NCI-H69 (cell line): ENCODE measurements around the gene PCED1A.
A peak's percentile ranks its signal among the peaks of the same experiment; 100 is the strongest.
"Not testable (repeated sequence)": the region's sequence is repeated elsewhere in the genome, so short reads cannot be mapped to it uniquely, and the experiment has no call there.

Experiments
- DNase-seq: peaks from one replicate; lab custom pipeline; 2025; lab: John Stamatoyannopoulos, UW

Gene PCED1A

DNA sequence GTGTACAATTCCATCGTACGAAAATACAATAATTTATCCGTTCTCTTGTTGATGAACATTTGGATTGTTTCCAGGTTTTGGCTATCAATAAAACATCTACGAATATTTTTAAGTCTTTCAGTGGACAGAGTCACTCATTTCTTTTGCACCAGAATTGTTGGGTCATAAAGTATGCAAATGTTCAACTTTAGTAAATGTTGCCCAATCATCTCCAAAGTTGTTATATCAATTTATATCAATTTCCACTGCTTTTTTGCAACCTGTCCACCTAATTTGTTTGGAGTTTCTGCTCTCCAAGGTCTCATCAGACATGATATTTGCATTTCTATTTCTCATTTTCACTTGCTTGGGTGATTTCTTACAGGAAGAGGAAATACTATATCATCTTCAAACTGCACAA, 13.8 kb downstream of the PCED1A start:
- DNase-seq = no peak

DNA sequence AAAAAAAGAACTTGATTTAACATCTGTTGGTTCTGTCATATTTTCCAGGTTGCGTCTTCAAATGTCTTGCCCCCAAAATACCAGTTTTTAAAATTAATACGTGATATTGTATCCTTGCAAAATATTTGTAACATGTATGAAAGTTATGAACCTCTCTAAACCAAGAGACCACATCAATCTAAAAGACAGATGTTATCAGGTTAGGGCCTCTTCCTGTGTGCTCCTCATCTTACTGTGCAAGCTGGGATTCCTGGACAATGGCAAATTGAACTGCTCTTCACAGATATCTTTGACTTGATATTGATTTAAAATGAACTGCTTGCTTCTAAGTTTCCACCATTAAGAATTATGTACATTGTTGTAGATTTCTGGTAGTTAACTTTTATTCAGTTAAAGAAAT, 14.7 kb downstream of the PCED1A start:
- no peak for DNase-seq

DNA sequence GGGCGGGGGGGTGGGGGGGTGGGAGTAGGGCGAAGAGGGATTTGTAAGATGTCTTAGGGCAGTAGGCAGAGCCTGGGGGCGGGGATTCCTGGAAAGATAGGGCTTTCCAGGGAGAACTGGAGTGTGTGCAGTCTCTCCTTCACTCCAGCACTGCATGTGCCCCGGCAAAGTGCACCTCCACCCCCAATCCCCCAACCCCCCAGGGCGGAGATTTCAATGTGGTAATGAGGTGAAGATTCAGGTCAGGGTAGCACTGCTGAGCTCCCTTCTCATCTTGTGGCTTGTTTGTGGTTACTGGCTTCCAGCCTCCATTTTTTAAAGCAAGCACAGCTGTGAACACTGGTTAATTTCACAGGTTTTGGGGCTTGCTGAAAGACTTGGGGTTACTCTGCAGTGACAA, 18.4 kb downstream of the PCED1A start:
- peak; percentile 27 for DNase-seq

DNA sequence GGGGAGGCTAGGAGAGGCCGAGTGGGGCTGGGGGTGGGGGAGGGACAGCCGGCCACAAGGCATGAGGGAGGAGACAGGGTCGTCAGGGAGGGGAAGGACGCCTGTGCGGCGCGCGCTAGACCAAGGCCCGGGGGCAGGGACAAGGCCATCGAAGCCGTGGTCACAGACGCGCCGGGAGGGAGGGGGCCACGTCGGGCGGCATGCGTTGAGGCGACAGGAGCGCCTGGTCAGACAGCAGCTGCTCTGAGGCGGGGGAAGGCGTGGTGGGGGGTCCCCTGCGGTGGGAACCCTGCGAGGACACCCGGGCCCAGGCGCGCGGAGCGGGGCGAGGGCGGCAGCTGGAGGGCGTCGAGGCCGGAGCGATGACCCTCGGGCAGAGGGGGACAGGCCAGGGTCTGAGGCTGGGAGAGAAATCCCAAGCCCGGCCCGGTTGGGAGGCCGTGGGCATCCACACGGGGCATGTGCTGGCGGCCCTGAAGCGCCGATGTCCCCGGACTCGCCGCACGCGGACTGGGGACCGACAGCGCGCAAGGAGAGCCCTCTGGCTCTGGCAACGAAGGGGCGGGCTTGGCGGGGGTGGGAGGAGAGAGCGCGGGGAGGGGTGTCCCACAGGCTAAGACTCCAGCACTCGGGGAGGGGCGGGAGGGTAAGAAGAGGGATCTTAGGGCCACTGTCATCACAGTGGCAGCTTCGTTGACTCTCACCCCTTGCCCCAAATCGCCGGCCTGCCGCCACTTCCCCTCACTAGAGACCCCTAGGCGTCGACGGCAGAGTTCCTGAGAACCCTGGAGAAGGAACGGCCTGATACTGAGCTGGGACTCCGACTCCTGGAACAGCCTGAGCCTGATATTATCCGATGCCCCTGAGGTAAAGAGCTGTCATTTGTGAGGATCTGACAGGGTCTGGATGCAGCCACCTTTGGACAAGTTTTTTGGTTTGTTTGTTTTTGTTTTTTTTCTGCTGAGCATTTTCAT, 19.3 kb downstream of the PCED1A start:
- peak; percentile 11 for DNase-seq

GRCh38 chr20:2820084-2820895, 20.2 kb downstream of the PCED1A start:
- DNase-seq = no peak

- DNase-seq = no peak
Measured at GRCh38 chr20:2817891-2818595, 22.4 kb downstream of the PCED1A start.

DNA sequence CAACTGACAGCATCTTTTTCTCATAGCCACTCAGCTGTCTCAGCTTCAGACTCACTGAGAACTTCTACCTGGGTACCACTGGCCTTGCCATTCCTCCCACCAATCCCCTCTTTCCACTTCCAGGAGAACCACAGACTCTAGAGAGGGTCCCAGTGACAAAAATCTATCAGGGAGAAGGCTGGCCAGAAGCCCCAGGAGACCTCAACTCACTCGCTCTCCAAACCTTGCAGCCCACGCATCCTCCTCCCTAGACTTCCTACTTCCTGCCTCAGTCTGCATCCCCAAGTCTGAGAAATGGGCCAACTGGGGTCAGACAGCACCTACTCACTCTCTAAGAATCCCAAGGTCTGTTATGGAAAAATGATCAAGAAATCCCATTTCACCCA, 23.1 kb downstream of the PCED1A start:
- DNase-seq = no peak

- DNase-seq = peak; percentile 21
Measured at GRCh38 chr20:2816583-2817340, 23.7 kb downstream of the PCED1A start.

- DNase-seq = no peak
Measured at GRCh38 chr20:2816030-2816582, 24.3 kb downstream of the PCED1A start, which contains the start of gene TMEM239. Gene TMEM239 (plus strand): TSS chr20:2816364. CDS start chr20:2816555, 191 bp downstream.

- DNase-seq = no peak
Measured at GRCh38 chr20:2815242-2815900, 25.1 kb downstream of the PCED1A start.

GRCh38 chr20:2814587-2815051, 25.8 kb downstream of the PCED1A start, which contains the start of gene C20orf141:
Gene C20orf141 (plus strand): TSS chr20:2814987. CDS start chr20:2815185, 198 bp downstream.
- DNase-seq = peak; percentile 92

GRCh38 chr20:2814076-2814475, 26.4 kb downstream of the PCED1A start:
- peak; percentile 32 for DNase-seq

DNA sequence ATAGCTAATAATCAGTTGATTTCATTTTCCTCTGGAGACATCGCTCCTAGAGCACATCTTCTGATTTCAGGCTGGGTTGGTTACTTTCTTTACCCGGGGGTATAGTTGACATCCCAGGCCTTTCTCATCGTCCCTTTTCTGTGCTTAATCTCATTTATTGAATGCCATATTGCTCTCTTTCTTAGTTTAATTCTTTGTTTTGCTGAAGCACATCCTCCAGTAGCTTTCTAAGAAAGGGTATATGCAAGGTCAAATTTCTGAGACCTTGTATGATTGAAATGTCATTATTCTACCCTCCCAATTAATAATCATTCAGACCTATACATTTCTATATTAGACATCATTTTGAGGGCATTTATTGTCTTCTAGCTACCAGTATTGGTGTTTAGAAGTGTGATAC, 28.3 kb downstream of the PCED1A start:
- no peak for DNase-seq

DNA sequence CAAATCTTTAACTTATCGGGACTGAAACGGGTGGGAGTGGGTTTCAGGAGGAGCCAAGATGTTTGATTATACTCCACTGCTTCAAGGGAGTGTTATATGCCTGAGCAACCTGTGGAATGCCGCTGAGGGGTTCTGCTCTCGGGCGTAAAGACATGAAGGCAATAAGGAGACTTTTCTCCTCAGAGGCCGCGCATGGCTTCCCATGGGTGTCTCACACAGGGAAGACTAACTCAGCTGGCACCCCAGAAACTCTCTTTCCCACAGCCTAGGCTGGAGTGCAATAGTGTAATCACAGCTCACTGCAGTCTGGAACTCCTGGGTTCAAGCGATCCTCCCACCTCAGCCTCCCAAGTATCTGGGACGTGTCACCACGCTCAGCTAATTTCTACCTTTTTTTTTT, 30.8 kb downstream of the PCED1A start:
- no peak for DNase-seq

DNA sequence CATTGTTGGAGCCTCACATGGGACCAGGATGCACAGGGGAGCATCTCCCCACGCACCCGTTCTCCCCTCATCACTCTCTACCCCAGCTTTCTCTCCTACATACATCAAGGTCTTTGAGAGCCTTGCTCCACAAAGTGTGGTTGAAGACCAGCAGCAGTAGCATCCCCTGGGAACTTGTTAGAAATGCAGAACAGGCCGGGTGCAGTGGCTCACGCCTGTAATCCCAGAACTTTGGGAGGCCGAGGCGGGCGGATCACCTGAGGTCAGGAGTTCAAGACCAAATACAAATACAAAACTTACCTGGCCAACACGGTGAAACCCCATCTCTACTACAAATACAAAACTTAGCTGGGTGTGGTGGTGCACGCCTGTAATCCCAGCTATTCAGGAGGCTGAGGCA, 32.5 kb downstream of the PCED1A start:
- not testable (repeated sequence) for DNase-seq

DNA sequence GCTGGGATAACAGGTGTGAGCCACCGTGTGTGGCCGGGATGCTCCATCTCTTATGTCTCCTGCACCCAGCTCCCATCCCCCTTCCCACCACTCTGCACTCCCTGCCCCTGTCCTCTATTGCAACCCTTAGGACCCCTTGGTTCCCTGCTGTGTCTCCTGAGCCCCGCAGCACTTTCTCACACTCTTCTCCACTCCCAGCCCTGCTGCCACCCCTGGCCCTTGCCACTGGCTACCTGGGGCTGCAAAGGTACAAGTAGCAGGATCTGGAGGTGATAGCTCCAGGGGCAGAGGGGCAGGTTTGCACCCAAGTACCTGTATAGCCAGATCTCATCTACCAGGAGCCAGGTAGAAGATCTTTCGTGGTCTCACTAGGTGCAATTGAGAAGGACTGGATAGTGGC, 33.4 kb downstream of the PCED1A start:
- DNase-seq = no peak

GRCh38 chr20:2806351-2806701, 34.1 kb downstream of the PCED1A start:
- no peak for DNase-seq

DNA sequence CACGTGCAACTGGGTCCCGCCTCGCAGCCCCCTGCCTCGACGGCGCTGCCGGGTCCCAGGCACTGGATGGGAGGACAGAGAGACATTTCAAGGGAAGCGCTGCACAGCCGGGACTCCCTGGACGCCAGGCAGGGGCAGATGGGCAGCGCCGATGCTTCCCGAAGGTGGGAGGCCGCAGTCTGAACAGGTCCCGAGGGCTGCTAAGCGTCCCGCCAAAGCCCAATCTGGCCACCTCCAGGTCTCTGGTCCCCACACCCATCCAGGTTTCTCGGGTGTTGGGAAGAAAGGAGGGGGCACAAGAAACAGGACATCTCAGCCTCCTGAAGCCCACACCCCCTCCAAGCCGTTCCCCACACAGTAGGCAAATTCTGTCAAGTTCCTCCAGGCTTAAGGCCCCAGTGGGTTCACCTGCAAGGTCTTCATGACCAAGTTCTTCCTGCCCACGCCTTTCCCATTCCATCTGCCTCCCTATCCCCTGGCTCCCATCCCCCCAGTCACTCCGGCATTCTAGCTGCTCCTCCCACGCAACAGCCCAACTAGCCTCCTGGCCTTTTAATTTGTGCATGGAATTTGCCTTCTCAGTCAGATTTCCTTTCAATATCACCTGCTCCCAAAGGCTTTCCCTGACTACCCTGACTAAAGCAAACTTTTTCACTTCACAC, 34.6 kb downstream of the PCED1A start:
- no peak for DNase-seq

DNA sequence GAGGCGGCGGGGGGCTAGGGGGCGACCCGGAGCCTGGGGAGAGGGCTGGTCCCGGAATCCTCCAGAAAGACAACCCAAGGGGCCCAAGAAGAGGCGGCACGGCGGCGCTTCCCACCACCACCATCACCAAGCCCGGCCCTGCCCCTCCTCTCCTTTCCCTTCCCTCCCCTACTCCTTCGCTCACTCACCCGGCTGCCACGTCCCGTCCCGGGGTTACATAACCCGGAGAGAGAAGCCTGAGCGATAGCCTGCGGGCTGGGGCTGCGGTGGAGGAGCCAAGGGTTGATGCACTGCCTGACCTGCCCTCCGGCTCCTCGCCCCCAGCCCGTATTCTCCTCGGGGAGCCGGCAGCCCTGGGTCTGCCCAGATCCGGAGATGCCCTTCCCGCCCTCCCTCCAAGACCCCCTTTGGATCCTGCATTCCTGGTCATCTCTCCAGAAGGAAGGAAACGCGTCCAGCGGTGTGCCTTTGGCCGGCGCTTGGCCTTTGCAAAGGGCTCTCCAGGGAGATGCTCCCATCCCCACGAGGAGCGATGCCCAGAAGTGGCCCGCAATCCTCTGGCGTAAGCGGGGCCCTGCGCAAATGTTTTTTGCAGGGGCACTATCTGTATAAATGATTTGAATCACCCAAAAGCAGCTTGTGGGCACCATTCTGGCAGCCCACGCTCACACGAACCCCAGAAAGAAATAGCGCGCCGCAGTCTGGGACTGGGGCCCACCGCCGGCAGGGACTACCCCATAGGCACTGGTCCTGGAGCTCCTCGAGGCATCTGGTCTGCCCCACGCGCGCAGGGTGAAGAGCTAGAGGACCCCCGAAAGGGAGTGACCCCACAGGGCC, 35.4 kb downstream of the PCED1A start:
- DNase-seq = no peak
